Limb (tissue), 2 donors: ENCODE results near the gene CA5B.
"Not testable (repeated sequence)": the region's sequence is repeated elsewhere in the genome, so short reads cannot be mapped to it uniquely, and the experiment has no call there.

Experiments used
- DNase-seq, 2 donors: peaks; one replicate each; pipeline ENCODE4 v3.0.0-alpha.2; 2016; ENCODE audit errors: extremely low spot score in 2 of 2

Gene CA5B

DNA sequence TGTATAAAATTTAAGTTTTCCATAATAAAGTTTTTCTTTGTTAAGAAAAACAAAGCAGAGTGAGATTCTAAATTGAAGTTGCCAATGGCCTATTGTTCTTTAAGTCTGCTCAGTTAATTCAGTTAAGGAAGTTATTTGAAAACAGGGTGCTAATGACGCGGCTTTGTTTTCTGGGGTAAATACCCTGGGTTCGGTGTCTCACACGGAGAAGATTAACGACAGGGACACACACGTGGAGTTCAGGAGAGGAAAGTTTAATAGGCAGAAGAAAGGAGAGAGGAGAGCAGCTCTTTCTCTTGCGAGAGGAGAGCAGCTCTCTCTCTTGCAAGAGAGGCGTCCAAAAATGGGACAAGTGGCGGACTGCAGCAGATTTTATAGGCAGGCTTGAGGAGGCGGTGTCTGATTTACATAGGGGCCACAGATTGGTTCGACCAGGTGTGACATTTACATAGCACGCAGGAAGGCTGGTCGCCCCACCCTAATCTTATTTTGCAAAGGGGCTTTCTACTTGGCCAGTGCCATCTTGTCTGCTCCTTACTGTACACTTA, 9.6 kb downstream of the CA5B start:
- DNase-seq: no peak

- DNase-seq: no peak
These were observed 10.8 kb downstream of the CA5B start for GRCh38 chrX:15748841-15749240.

GRCh38 chrX:15749642-15750610, 11.9 kb downstream of the CA5B start:
- DNase-seq: no peak

DNA sequence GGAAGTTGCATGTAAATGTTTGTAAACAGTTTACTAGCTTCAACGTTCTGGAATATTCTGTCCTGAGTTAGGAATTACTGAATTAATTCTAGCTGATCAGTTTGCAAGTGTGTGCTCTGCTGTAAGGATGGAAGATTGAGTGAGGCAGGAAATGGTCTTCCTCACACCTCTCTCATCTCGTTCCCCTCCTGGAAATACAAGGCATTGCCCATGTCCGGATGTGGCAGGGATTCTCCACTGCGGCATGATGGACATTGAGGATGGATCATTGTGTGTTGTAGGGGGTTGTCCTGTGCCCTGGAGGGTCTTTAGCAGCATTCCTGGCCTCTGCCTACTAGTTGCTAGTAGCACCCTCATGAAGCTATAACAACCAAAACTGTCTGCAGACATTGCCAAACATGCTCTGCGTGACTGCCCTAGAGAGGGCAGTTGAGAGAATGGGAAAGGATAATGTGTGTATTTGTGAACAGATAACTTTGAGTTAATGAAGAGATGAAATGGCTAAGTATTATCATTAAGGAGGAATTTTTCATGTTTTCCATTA, 12.6 kb downstream of the CA5B start:
- DNase-seq: no peak

DNA sequence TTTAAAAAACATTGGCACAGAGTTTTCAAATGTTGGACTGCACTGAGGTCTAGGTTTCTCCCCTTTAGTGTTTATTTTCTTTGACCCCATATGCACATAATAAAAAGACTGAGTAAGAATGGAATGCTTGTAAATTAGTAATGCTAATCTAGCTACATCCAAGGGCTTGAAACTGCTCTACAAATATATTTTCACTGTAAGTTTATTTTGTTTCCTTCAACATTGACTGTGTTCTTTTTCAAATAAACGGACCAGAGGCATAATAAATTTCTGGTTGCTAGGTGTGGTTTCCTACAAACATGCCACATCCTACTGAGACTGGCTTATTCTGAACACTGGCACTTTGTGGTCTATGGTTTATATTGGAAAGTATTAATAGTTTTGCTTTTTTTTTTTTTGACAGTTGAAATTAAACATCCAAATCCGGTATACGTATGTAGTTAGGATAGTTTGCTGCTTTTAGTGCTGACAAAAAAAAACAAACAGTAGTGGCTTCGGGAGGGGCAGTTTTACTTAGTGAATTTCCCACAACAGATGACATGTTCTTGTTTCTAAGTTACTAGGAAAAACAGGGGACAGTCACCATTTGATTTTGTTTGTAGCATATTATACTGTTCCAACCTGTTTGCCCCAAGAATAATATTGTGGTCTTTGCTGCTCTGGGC, 13.2 kb downstream of the CA5B start:
- DNase-seq: no peak

DNA sequence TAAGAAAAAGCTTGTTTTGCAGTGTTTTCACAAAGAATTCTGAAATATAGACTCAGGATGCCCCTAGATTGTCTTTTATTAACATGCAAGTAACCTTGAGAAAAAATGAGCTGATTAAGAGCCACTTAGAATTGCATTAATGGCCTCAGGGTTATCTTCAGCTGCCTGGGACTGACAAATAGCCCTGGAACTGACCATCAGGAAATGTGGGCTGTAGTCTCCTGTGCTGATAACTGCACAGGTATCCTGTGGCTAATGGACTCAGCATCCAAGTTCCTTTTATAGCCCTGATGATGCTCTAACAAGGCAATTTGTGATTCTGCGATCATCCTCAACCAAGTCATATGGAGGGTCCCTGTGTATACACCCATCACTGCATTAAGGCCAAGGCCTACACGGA, 17.0 kb downstream of the CA5B start:
- DNase-seq: no peak

- DNase-seq: no peak
These were observed 20.1 kb downstream of the CA5B start for GRCh38 chrX:15758140-15758539.

DNA sequence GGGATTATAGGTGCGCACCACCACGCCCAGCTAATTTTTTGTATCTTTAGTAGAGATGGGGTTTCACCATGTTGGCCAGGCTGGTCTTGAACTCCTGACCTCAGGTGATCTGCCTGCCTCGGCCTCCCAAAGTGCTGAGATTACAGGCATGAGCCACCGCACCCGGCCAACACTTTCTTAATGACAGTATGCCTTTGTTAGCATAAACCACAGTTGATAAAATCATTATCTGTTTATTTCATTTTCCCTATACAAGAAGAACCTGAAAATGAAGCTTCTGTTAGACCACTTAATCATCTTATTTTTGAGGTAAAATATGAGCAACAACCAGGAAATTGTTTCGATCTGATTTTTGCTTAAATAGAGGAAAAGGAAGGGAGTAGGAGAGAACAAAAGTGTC, 21.8 kb downstream of the CA5B start:
- not testable (repeated sequence) for DNase-seq

DNA sequence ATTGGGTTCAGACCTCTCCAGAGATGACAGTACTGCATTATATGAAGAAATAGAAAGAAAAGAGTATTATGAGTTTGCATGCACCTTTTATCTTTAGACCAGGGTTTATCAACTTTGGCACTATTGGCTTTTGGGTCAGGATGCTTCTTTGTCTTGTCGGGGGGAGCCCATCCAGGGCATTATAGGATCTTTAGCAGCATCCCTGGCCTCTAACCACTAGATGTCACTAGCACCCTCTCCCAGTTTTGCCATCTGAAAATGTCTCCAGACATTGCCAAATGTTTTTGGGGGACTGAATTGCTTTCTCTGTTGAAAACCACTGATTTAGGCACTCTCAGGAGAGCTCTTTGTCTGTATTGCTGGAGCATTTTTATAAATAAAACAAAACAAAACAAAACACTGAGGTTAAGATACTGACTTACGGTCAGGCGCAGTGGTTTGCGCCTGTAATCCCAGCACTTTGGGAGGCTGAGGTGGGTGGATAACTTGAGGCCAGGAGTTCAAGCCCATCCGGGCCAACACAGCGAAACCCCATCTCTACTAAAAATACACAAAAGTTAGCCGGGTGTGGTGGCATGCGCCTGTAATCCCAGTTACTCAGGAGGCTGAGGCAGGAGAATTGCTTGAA, 23.6 kb downstream of the CA5B start:
- DNase-seq: no peak

- no peak for DNase-seq
These were observed 31.4 kb downstream of the CA5B start for GRCh38 chrX:15769300-15769954.

- no peak for DNase-seq
These were observed 44.1 kb downstream of the CA5B start for GRCh38 chrX:15781961-15782699.

DNA sequence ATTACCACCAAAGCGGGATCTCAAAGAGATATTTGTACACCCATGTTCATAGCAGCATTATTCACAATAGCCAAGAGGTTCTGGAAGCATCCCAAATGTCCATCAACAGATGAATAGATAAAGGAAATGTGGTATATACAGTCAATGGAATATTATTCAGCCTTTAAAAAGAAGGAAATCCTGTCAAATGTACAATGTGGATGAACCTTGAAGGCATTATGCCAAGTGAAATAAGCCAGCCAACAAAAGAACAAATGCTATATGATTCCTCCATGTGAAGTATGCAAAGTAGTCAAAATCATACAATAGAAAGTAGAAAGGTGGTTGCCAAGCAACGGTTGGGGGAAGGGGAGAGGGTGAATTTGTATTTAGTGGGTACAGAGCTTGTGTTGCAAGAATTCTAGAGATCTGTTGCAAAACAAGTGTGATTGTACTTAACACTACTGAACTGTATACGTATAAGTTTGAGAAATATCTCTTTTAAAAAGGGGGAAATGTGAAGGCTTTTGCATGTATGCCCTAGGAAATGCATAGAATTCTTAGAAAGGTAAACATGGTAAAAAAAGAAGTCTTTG, 47.2 kb downstream of the CA5B start:
- DNase-seq: no peak

GRCh38 chrX:15786915-15787314, 48.8 kb downstream of the CA5B start:
- no peak for DNase-seq

GRCh38 chrX:15789979-15790768, 52.1 kb downstream of the CA5B start, which contains the start of gene ZRSR2:
TSS of gene ZRSR2 (plus strand) at chrX:15790484. CDS start at chrX:15790496, 12 bp downstream.
- peak; percentile 75 to 83 for DNase-seq

GRCh38 chrX:15790769-15791290, 52.8 kb downstream of the CA5B start:
- no peak for DNase-seq

GRCh38 chrX:15797707-15798106, 59.6 kb downstream of the CA5B start:
- no peak for DNase-seq

DNA sequence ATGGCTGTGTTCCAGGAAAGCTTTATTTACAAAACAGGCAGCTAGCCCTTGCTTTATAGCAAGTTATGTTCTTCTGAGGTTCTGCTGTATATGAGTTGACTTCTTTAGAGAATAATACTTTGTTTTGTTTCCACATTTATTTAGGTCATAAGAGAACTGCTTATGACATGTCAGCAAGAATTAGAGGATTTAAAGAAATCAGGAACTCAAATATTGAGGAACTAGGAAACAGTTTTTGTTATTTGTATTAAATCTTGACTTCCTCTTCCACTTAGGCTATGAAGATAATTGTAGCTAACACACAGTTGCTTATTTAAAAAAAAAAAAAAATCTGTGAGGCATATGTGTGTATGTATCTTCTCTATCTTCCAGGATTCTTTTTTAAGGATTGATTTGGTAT, 66.5 kb downstream of the CA5B start:
- DNase-seq: no peak

DNA sequence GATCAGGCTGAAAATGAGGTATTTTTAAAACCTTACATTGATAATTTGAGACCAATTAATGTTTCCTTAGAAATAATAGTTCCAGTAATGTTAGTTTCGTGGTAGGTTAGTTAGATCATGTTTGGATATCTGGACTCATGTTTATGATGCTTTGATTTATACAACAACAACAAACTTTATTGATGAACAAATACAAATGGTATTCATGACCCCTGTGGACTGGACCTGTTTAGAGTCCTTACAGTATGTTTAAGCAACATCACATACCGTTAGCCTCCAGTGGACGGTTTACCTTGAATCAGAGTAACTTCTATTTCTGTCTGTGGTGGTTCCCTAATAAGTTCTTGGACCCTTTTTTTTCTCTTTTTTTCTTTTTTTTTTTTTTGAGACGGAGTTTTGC, 70.2 kb downstream of the CA5B start:
- no peak for DNase-seq
